ENCODE measurements around the gene MRPS6. TPM values are rescaled to one million over a fixed set of nuclear protein-coding genes. Genes with fewer than 3 reads are reported as not detected.

Gene MRPS6
- total and polyA plus RNA-seq, 2 of the 13 experiments (the other 11 are each of a cell fraction or from before 2014, with no cell fraction given), result 14.2 to 26.9 TPM

DNA sequence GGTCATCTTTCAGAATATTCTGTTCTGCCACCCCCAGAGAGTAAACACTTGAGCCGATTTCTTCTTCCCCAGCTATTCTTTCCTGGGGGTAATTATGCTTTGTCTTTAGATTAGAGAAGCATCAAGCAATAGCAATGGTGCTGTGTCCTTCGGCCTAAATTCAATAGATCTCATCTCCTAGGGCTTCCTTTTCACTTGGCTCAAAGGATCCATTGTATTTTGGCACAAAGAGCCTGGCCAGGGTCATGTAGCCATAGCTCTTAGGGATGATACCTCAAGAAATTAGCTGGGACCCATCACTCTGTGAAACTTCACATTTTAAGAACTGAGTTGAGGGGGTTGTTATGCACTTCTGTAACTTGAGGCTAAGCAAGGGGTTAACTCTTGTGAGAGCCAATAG is 27.0 kb downstream of the MRPS6 start (continued):
- no peak for TF ChIP-seq KLF12 (CRISPR knock-in tag; IDR thresholded peaks at IDR 0.05; ENCODE audit: borderline replicate concordance)

DNA sequence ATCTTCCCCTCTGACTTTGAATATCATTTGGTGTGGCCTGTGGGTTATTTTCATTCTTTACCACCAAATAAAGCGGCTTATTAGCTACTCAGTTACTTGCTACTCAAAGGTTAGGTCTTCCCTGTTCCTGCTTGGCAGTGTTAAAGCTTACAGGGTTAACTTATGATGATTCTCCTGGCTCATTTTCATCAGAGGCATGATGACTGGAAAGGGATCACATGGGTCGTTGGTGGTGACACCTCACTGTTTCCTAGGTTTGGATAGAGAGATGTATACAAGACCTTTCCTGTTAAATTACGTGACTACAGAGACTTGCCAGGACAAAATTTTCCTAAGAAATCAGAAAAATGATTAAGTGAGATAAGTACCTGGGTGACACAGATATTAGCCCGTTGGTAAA is 27.4 kb downstream of the MRPS6 start:
- Histone ChIP-seq H3K79me2 (ENCODE audit: insufficient read depth, low read length) (peaks cover 15% of the 10 kb centered on the region), H3K4me1 (ENCODE audit: insufficient read depth, low read length) (no peaks in the 10 kb centered on the region), H2AFZ (ENCODE audit: low read length) (no peak overlapping the region), H3K27ac (ENCODE audit: extremely low read length, insufficient read depth, low read length) (no peak overlapping the region), H3K4me2 (ENCODE audit: low read depth, low read length) (no peak overlapping the region), H3K4me3 (replicated peaks in 1 of 3; ENCODE audit: insufficient read depth in 1 of 3, low read depth in 2 of 3, low read length in 3 of 3) (no peak overlapping the region), H4K20me1 (ENCODE audit: insufficient read depth, low read length) (no peaks in the 10 kb centered on the region), H3K9me3 (ENCODE audit: low read length) (no peaks in the 10 kb centered on the region), H3K36me3 (replicated peaks in 1 of 2; ENCODE audit: control insufficient read depth in 1 of 2, insufficient read depth in 2 of 2, low read length in 2 of 2) (peaks cover 6 to 13% of the 10 kb centered on the region in 2 experiments; a peak in 2 of 5 replicates), H3K9ac (ENCODE audit: insufficient read depth, low read depth, low read length) (no peak overlapping the region), H3K27me3 (ENCODE audit: control insufficient read depth in 1 of 2, insufficient read depth in 2 of 2, low read length in 2 of 2) (no peaks in the 10 kb centered on the region)
- whole genome bisulfite sequencing (ENCODE audit: low lambda C conversion rate), result 88% methylated on average over 4 of the region's 4 CpGs
- ATAC-seq, result no peak
- FAIRE-seq, result no peak
- no peak for DNase-seq (ENCODE audit: low spot score)
- ChIA-PET POLR2A (no interaction called here), CTCF (ENCODE audit: low intra/inter-chr PET ratio, low total read pairs) (no interaction called here)
- in situ Hi-C loops (cut with HindIII; ENCODE audit: extremely low pct_ligation_motif_present, low pct_unique_long_range_greater_than_20kb), result no loop called here
- intact Hi-C loops (cut with micrococcal nuclease; ENCODE audit: unreplicated experiment), result no loop called here
- BruUV-seq (replicated peaks), result no TSS peak
- TF ChIP-seq ZNF713 (CRISPR knock-in tag; IDR thresholded peaks at IDR 0.05), result no peak
- TF ChIP-seq ZNF776 (CRISPR knock-in tag; IDR thresholded peaks at IDR 0.05), result no peak
- no peak for TF ChIP-seq KLF6 (CRISPR knock-in tag; IDR thresholded peaks at IDR 0.05)
- no peak for TF ChIP-seq ZNF616 (CRISPR knock-in tag; IDR thresholded peaks at IDR 0.05; ENCODE audit: low read depth)
- no peak for TF ChIP-seq ZNF572 (CRISPR knock-in tag; IDR thresholded peaks at IDR 0.05)
- TF ChIP-seq, protein P1, sequence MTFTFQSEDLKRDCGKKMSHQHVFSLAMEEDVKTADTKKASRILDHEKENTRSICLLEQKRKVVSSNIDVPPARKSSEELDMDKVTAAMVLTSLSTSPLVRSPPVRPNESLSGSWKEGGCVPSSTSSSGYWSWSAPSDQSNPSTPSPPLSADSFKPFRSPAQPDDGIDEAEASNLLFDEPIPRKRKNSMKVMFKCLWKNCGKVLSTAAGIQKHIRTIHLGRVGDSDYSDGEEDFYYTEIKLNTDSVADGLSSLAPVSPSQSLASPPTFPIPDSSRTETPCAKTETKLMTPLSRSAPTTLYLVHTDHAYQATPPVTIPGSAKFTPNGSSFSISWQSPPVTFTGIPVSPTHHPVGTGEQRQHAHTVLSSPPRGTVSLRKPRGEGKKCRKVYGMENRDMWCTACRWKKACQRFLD (CRISPR knock-in tag; IDR thresholded peaks at IDR 0.05; ENCODE audit: borderline replicate concordance), result no peak
- TF ChIP-seq PAF1 (CRISPR knock-in tag; IDR thresholded peaks at IDR 0.05), result no peak
- TF ChIP-seq HHEX (CRISPR knock-in tag; IDR thresholded peaks at IDR 0.05), result no peak
- no peak for TF ChIP-seq ARNTL (CRISPR knock-in tag; IDR thresholded peaks at IDR 0.05)
- no peak for TF ChIP-seq JDP2 (CRISPR knock-in tag; IDR thresholded peaks at IDR 0.05; ENCODE audit: borderline replicate concordance)
- no peak for TF ChIP-seq TSC22D2 (CRISPR knock-in tag; IDR thresholded peaks at IDR 0.05; ENCODE audit: borderline replicate concordance)
- TF ChIP-seq, protein P2, sequence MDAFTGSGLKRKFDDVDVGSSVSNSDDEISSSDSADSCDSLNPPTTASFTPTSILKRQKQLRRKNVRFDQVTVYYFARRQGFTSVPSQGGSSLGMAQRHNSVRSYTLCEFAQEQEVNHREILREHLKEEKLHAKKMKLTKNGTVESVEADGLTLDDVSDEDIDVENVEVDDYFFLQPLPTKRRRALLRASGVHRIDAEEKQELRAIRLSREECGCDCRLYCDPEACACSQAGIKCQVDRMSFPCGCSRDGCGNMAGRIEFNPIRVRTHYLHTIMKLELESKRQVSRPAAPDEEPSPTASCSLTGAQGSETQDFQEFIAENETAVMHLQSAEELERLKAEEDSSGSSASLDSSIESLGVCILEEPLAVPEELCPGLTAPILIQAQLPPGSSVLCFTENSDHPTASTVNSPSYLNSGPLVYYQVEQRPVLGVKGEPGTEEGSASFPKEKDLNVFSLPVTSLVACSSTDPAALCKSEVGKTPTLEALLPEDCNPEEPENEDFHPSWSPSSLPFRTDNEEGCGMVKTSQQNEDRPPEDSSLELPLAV (CRISPR knock-in tag; conservative IDR thresholded peaks at IDR 0.05; ENCODE audit: low read depth), result no peak
- no peak for TF ChIP-seq PTBP1 (IDR thresholded peaks at IDR 0.05; ENCODE audit: low read depth, low read length, poor library complexity, severe bottlenecking)

All from HepG2 (cell line).